GM12873 (cell line): Measurements from ENCODE around the gene GASK1A.

Experiments used
- TF ChIP-seq, protein P1 (sequence below): IDR thresholded peaks from 2 replicates; pipeline ENCODE4 v1.5.1; 2012; ENCODE audit warnings: low read depth, mild to moderate bottlenecking, moderate library complexity, low read length, control low read depth; ENCODE audit not compliant: insufficient read depth; ENCODE audit errors: missing control alignments

The GASK1A gene

DNA sequence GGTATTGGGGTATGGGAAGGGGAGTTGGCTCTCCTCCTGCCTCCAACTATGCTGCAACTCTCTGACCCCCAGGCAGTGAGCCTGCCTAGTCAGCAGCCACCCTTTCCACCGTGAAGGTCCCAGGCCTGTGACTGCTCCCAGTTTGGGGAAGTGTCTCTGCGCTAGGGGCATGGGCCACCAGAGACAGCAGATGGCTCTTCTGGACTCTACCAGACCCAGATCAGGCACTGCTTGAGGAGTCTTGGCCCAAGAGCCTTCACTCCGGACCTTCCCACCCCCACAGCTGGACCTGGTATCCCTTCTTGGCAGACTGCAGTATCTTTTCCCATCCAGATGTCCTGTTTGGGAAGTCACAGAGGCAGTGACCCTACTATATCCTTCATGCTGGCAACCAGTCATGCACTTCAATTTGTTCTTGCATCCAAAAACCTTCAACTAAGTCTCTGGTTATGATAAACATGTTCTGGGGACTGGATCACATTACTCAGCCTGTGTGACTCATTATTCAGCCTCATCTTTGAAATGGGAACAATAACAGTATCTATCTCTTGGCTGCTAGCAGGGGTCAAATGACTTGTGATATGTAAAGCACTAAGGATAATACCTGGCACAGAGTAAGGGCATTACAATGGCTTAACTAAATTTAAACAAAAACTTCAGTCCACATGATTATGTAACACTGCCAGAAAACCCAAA, 64.1 kb downstream of the GASK1A start:
- TF ChIP-seq, protein P1, sequence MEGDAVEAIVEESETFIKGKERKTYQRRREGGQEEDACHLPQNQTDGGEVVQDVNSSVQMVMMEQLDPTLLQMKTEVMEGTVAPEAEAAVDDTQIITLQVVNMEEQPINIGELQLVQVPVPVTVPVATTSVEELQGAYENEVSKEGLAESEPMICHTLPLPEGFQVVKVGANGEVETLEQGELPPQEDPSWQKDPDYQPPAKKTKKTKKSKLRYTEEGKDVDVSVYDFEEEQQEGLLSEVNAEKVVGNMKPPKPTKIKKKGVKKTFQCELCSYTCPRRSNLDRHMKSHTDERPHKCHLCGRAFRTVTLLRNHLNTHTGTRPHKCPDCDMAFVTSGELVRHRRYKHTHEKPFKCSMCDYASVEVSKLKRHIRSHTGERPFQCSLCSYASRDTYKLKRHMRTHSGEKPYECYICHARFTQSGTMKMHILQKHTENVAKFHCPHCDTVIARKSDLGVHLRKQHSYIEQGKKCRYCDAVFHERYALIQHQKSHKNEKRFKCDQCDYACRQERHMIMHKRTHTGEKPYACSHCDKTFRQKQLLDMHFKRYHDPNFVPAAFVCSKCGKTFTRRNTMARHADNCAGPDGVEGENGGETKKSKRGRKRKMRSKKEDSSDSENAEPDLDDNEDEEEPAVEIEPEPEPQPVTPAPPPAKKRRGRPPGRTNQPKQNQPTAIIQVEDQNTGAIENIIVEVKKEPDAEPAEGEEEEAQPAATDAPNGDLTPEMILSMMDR: no peak

DNA sequence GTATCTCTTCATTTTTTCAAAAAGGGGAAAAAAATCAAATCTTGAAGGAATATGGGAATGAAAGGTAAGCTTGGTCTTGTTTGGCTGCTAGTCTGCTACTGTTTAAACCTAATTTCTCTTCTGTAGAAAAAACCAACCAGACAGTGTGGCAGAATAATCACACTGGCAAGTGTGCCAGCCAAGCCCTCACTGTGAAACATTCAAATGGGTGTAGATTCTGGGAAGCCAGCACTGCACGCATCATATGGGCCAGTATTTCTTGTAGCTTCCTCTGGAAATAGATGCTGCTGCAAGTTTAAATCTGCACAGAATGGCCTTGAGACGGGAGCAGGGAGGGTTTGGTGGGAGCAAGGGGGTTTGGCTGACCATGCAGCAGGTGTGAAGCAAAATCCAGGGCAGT, 64.7 kb downstream of the GASK1A start:
- TF ChIP-seq, protein P1: no peak

DNA sequence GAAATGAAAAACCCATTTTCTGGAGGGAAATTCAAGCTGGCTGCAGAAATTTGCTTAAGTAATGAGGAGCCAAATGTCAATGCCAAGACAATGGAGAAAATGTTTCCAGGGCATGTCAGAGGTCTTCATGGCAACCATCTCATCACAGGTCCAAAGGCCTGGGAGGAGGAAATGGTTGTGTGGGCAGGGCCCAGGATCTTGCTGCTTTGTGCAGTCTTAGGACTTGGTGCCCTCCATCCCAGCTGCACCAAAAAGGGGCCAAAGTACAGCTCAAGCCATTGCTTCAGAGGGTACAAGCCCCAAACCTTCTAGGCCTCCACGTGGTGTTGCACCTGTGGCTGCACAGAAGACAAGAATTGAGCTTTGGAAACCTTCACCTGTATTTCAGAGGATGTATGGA, 67.5 kb downstream of the GASK1A start:
- TF ChIP-seq, protein P1: no peak

DNA sequence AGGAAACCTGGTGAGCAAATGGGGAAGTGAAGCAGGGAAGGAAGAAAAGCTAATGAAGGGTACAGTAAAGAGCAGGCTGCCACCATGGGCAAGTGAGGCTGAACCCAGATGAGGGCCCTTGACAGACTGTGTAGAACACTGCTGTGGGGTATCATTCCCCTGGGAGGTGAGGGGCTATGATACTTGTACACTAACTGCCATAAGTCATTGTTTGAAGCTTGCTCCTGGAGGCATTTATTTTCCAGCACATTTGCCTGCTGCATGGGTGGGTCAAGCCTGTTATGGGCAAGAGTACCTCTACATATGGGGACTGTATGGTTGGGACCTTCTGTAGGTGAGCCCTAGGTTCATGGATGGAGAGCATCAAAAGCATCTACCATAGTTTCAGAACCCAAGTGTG, 69.4 kb downstream of the GASK1A start:
- TF ChIP-seq, protein P1: no peak

DNA sequence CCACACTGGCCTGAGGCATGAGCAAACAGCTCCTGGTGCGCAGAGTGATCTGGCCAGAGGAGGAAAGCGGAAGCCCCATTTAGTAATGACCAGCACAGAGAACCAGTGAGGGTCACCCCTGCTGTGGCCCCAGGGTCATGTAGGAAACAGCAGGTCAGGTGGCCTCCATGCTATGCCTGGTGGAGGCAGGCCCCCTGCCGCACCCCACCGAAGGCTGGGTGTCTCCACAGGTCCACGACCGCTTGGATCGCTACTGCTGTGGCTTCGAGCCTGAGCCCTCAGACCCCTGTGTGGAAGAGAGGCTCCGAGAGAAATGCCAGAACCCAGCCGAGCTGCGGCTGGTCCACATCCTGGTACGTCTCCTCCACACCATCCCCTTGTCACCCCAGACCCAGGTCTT, 74.2 kb downstream of the GASK1A start:
- TF ChIP-seq, protein P1: no peak

DNA sequence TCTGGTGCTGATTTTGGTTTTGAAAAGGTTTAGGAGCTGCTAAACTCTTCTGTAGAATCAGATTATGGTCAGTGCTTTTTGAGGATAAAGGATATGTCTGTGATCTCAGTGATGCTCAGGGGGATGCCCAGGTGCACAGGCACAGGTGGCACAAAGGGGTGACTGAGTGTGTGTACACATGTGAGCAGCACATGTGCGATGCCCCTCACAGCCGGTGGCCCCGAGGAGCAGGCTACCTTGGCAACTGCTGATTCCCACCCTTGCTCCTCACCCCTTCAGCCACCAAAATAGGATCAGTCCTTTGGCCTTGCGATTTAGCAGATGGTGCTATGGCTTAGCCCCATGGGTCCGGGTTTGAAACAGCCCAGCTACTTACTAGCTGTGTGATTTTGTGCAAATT, 75.6 kb downstream of the GASK1A start:
- TF ChIP-seq, protein P1: no peak

DNA sequence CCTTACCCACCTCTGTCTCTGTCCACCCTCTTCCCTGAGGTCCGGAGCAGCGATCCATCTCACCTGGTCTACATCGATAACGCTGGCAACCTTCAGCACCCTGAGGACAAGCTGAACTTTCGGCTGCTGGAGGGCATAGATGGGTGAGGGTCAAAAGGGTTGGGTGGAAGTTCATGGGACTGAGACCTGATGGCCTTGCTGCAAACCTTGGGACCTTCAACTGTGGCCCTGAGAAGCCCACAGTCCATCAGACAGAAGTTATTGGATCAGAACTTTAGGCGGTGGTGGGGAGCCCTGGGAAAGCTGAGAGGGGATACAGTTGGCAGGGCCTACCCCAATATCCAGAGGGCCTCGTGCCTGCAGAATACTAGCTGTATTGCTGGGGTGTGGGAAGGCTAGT, 76.3 kb downstream of the GASK1A start:
- TF ChIP-seq, protein P1: no peak
